ENCODE data around the gene ENPP6.

The ENPP6 gene

DNA sequence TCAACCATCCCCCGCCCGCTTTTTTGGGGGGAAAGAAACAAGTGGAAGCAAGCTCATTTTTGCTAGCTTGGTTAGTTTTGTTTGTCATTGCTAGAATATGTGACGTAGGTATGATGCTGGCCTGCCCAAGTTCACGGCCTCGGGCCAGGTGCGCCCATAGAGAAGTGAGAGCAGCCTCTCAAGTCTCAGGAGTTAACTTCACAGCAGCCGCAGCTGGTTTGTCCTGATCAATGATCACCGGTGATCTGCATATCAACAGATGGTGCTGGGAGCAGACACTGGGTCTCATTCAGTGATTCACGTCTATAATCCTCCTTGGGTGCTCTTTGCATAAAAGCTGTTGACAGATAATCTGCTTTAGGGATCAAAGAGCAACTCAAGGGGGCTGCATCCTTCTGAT is 50.1 kb downstream of the ENPP6 start:
- Histone ChIP-seq H3K4me3 (ENCODE audit: low read depth, low read length, poor library complexity, severe bottlenecking) (no peak overlapping the region), H3K36me3 (ENCODE audit: insufficient read depth, low read length) (no peaks in the 10 kb centered on the region), H3K9me3 (ENCODE audit: low read length) (no peaks in the 10 kb centered on the region), H3K27ac (ENCODE audit: low read depth, low read length, poor library complexity, severe bottlenecking) (no peak overlapping the region), H3K27me3 (ENCODE audit: insufficient read depth, low read length) (peaks cover 8% of the 10 kb centered on the region; the same call in 1 of the 2 replicates), H3K9ac (ENCODE audit: low read length) (no peak overlapping the region), H3K4me2 (ENCODE audit: low read length) (no peak overlapping the region), H3K9me2 (ENCODE audit: low read depth, low read length) (no peaks in the 10 kb centered on the region), H2AFZ (ENCODE audit: low read length) (no peak overlapping the region), H4K20me1 (ENCODE audit: insufficient read depth, low read length) (no peaks in the 10 kb centered on the region), H3K4me1 (ENCODE audit: insufficient read depth, low read length, severe bottlenecking) (no peaks in the 10 kb centered on the region), H3K79me2 (ENCODE audit: insufficient read depth, low read length) (no peaks in the 10 kb centered on the region), H3F3A (ENCODE audit: insufficient read depth, low read length) (no peaks in the 10 kb centered on the region)
- TF ChIP-seq, protein P1, sequence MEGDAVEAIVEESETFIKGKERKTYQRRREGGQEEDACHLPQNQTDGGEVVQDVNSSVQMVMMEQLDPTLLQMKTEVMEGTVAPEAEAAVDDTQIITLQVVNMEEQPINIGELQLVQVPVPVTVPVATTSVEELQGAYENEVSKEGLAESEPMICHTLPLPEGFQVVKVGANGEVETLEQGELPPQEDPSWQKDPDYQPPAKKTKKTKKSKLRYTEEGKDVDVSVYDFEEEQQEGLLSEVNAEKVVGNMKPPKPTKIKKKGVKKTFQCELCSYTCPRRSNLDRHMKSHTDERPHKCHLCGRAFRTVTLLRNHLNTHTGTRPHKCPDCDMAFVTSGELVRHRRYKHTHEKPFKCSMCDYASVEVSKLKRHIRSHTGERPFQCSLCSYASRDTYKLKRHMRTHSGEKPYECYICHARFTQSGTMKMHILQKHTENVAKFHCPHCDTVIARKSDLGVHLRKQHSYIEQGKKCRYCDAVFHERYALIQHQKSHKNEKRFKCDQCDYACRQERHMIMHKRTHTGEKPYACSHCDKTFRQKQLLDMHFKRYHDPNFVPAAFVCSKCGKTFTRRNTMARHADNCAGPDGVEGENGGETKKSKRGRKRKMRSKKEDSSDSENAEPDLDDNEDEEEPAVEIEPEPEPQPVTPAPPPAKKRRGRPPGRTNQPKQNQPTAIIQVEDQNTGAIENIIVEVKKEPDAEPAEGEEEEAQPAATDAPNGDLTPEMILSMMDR (IDR thresholded peaks at IDR 0.05; ENCODE audit: low read length), result no peak
- TF ChIP-seq EZH2 (IDR thresholded peaks at IDR 0.05; ENCODE audit: borderline replicate concordance, low read length), result no peak

DNA sequence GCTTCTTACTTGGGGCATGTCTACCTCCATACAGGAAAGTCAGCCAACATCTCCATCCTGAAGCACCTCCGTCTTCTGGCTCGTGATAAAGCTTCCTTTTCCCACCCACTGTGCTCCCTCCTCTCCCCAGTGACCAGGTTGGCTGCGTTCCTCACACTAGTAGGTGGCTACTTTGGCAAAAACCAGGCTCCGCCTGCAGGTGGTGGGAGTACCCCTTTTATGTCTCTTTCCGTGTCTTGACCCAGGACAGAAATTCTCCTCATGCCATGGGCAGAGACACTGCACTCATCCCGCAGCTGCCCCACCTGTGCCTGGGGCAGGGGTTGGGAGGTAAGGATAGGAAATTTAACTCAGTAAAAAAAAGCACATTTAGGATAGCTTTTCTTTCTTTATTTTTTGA is 50.9 kb downstream of the ENPP6 start:
- Histone ChIP-seq H3K36me3 (ENCODE audit: insufficient read depth, low read length) (no peaks in the 10 kb centered on the region), H3F3A (ENCODE audit: insufficient read depth, low read length) (no peaks in the 10 kb centered on the region), H3K4me1 (ENCODE audit: insufficient read depth, low read length, severe bottlenecking) (no peaks in the 10 kb centered on the region), H3K9ac (ENCODE audit: low read length) (no peak overlapping the region), H4K20me1 (ENCODE audit: insufficient read depth, low read length) (no peaks in the 10 kb centered on the region), H3K4me3 (ENCODE audit: low read depth, low read length, poor library complexity, severe bottlenecking) (no peak overlapping the region), H3K9me3 (ENCODE audit: low read length) (no peaks in the 10 kb centered on the region), H3K27me3 (ENCODE audit: insufficient read depth, low read length) (0 out of 2 replicates have a peak, but pooled peaks cover 8% of the 10 kb centered on the region), H3K27ac (ENCODE audit: low read depth, low read length, poor library complexity, severe bottlenecking) (no peak overlapping the region), H3K79me2 (ENCODE audit: insufficient read depth, low read length) (no peaks in the 10 kb centered on the region), H2AFZ (ENCODE audit: low read length) (no peak overlapping the region), H3K9me2 (ENCODE audit: low read depth, low read length) (no peaks in the 10 kb centered on the region), H3K4me2 (ENCODE audit: low read length) (no peak overlapping the region)
- TF ChIP-seq EZH2 (IDR thresholded peaks at IDR 0.05; ENCODE audit: borderline replicate concordance, low read length), result no peak
- TF ChIP-seq, protein P1 (IDR thresholded peaks at IDR 0.05; ENCODE audit: low read length), result no peak

DNA sequence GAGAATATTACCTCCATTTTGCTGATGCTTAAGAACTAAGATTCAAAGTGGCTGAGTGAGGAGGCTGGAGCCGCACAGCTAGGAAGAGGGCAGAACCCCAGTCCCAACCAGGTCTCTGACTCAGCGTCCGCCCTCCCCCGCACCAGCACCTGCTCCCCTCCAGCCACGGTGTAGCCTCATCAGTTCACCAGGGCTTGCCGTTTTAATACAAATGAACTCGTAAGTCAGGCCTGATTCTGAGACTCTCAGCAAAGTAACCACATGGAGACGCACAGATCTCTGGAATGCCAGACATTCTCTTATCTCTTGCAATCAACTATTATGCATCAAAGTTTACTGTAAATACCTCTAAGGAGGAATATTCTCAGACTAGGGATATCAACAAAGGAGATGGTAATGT is 52.4 kb downstream of the ENPP6 start:
- H3F3A ChIP-seq (ENCODE audit: insufficient read depth, low read length), result no peaks in the 10 kb centered on the region
- no peaks in the 10 kb centered on the region for H3K9me2 ChIP-seq (ENCODE audit: low read depth, low read length)
- H3K4me1 ChIP-seq (ENCODE audit: insufficient read depth, low read length, severe bottlenecking), result no peaks in the 10 kb centered on the region
- H3K9ac ChIP-seq (ENCODE audit: low read length), result no peak overlapping the region
- no peak overlapping the region for H3K27ac ChIP-seq (ENCODE audit: low read depth, low read length, poor library complexity, severe bottlenecking)
- no peak overlapping the region for H3K4me3 ChIP-seq (ENCODE audit: low read depth, low read length, poor library complexity, severe bottlenecking)
- H3K79me2 ChIP-seq (ENCODE audit: insufficient read depth, low read length), result no peaks in the 10 kb centered on the region
- no peak overlapping the region for H2AFZ ChIP-seq (ENCODE audit: low read length)
- no peaks in the 10 kb centered on the region for H3K9me3 ChIP-seq (ENCODE audit: low read length)
- no peaks in the 10 kb centered on the region for H3K36me3 ChIP-seq (ENCODE audit: insufficient read depth, low read length)
- TF ChIP-seq EZH2 (IDR thresholded peaks at IDR 0.05; ENCODE audit: borderline replicate concordance, low read length), result no peak
- TF ChIP-seq, protein P1 (IDR thresholded peaks at IDR 0.05; ENCODE audit: low read length), result no peak
- no peaks in the 10 kb centered on the region for H4K20me1 ChIP-seq (ENCODE audit: insufficient read depth, low read length)
- H3K4me2 ChIP-seq (ENCODE audit: low read length), result no peak overlapping the region
- 0 out of 2 replicates have a peak, but pooled peaks cover 8% of the 10 kb centered on the region for H3K27me3 ChIP-seq (ENCODE audit: insufficient read depth, low read length)
